Spinal cord (tissue), 10 donors: ENCODE data around the gene RAB11FIP4. TPM values are rescaled to one million over a fixed set of nuclear protein-coding genes. Genes with fewer than 3 reads are reported as not detected.
A peak's percentile ranks its signal among the peaks of the same experiment; 100 is the strongest.
"Not testable (repeated sequence)": the region's sequence is repeated elsewhere in the genome, so short reads cannot be mapped to it uniquely, and the experiment has no call there.

Source experiments
- DNase-seq, 6 donors: peaks; one replicate each; pipeline versions ENCODE4 v3.0.0 to v3.0.0-alpha.2; 2013 to 2015; ENCODE audit warnings: low spot score in 6 of 6, low read depth in 4 of 6
- H3K27ac ChIP-seq: one replicate; pipeline ENCODE4 v1.5.1; 2013; ENCODE audit warnings: low read depth, low read length, control low read depth
- H3K27me3 ChIP-seq: one replicate; pipeline ENCODE4 v1.6.1; 2013; ENCODE audit warnings: low read length; ENCODE audit not compliant: control insufficient read depth, insufficient read depth
- H3K36me3 ChIP-seq: one replicate; pipeline ENCODE4 v1.6.1; 2013; ENCODE audit warnings: low read length; ENCODE audit not compliant: control insufficient read depth, insufficient read depth
- H3K4me1 ChIP-seq: one replicate; pipeline ENCODE4 v1.6.1; 2013; ENCODE audit warnings: low read length; ENCODE audit not compliant: control insufficient read depth, insufficient read depth
- H3K4me3 ChIP-seq: one replicate; pipeline ENCODE4 v1.5.1; 2013; ENCODE audit warnings: low read depth, low read length, control low read depth
- H3K9me3 ChIP-seq: one replicate; pipeline ENCODE4 v1.6.1; 2013; ENCODE audit warnings: low read length; ENCODE audit not compliant: control insufficient read depth, insufficient read depth
- WGBS: methylation state at CpG from one replicate; pipeline ENCODE4 v1.1.5; 2013; ENCODE audit warnings: missing lambda C conversion rate; ENCODE audit not compliant: insufficient coverage; 5-methylcytosine and 5-hydroxymethylcytosine counted together
- polyA plus RNA-seq, 2 donors: library from polyadenylated mRNA; unstranded; fragments of 120-200 nt; gene quantifications; one replicate each; pipeline ENCODE4 v1.2.1, GENCODE V29; 2013; ENCODE audit not compliant: insufficient read length in 2 of 2
- total RNA-seq, 2 donors: library from RNA; depleted of rRNA in 1 of 2; stranded (reverse); fragments of 120-200 nt in 1 of 2; fragments of >200 nt in 1 of 2; gene quantifications; one replicate each; pipeline versions ENCODE4 v1.2.3 to v1.2.4, GENCODE V29; 2013 to 2014
- donor health status: healthy.

Gene RAB11FIP4
- total and polyA plus RNA-seq, 4 donors = 15.3 to 50.5 (median 40.1) TPM

DNA sequence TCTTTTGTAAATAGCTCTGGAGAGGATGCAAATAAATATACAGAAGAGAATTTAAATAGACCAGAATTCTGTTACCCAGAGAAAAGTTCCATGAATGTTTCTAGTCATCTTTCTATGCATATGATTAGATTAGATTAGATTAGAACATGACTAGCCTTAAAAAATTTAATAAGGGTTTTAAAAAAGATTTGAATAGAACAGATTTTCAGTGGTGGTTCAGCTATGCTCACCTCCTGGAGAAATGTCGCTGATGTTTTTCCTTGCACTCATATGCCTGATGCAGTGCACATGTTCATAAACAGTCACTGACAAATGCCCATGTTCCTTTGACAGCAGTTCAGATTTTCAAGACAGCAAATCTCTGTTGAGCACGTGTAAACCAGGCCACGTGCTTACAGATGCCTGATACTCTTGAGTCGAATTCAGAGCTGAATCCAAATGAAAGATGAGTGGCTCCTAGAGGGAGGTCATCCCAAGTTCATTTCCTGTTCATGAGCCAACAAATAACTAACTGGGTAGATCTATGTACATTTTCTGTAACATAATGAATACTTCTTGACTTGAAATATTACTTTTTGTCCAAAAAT is 19.9 kb upstream of the RAB11FIP4 start:
- WGBS = 44% methylated on average over 4 of the region's 4 CpGs

DNA sequence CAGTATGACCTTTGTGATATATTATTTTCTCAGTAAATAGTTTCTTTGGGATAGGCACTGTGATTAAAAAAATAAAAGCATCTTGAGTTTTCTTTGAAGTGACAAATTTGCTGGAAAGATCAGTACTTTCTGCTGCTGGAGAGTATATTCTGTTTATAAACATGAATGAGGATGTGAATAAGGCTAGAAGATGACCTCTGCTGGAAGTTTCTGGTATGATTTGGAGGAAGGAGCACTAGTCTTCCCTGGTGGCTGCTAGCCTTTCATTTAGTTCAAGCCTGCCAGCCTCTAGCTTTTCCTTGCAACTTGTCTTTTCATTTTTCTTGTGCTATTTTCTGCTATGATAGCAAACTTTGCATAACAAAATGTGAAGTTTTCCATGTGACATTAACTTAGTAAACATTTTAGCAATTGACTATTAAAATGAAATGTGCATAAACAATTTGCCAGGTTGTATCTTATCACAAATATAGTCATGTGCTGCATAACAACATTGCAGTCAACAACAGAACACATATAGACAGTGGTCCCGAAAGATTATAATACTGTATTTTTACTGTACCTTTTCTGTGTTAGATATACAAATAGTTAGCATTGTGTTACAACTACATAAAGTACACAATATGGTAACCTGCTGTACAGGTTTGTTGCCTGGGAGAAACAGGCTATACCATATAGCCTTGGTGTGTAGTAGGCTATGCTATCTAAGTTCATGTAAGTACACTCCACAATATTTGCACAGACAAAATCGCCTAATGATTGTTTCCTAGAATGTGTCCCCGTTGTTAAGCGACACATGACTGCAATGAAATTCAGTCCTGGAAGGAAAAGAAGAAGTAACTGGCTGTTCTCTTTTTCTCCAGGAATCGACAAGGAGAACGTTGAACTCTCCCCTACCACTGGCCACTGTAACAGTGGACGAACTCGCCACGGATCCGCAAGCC is 18.1 kb upstream of the RAB11FIP4 start:
- H3K9me3 ChIP-seq = no peaks in the 10 kb centered on the region
- no peak overlapping the region for H3K27ac ChIP-seq
- peak in 4 of 6 donors; percentile 38 to 87 (median 58) for DNase-seq
- no peaks in the 10 kb centered on the region for H3K4me1 ChIP-seq
- H3K36me3 ChIP-seq = peaks cover 5% of the 10 kb centered on the region
- no peak overlapping the region for H3K4me3 ChIP-seq
- H3K27me3 ChIP-seq = no peaks in the 10 kb centered on the region
- 96% methylated on average over 6 of the region's 10 CpGs for WGBS

More for the DNA sequence above, 19.9 kb upstream of the RAB11FIP4 start:
- peaks cover 8% of the 10 kb centered on the region for H3K36me3 ChIP-seq
- H3K27me3 ChIP-seq = no peaks in the 10 kb centered on the region
- no peaks in the 10 kb centered on the region for H3K4me1 ChIP-seq
- no peak overlapping the region for H3K4me3 ChIP-seq
- no peaks in the 10 kb centered on the region for H3K9me3 ChIP-seq
- H3K27ac ChIP-seq = no peak overlapping the region
- no peak for DNase-seq

DNA sequence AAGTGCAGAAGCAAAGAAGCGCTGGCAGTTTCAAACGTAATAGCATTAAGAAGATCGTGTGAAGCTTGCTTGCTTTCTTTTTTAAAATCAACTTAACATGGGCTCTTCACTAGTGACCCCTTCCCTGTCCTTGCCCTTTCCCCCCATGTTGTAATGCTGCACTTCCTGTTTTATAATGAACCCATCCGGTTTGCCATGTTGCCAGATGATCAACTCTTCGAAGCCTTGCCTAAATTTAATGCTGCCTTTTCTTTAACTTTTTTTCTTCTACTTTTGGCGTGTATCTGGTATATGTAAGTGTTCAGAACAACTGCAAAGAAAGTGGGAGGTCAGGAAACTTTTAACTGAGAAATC is 17.4 kb upstream of the RAB11FIP4 start:
- peaks cover 8% of the 10 kb centered on the region for H3K36me3 ChIP-seq
- no peaks in the 10 kb centered on the region for H3K27me3 ChIP-seq
- WGBS = 92% methylated on average over 3 of the region's 6 CpGs
- H3K9me3 ChIP-seq = no peaks in the 10 kb centered on the region
- DNase-seq = no peak
- H3K27ac ChIP-seq = no peak overlapping the region
- H3K4me1 ChIP-seq = no peaks in the 10 kb centered on the region
- H3K4me3 ChIP-seq = no peak overlapping the region

DNA sequence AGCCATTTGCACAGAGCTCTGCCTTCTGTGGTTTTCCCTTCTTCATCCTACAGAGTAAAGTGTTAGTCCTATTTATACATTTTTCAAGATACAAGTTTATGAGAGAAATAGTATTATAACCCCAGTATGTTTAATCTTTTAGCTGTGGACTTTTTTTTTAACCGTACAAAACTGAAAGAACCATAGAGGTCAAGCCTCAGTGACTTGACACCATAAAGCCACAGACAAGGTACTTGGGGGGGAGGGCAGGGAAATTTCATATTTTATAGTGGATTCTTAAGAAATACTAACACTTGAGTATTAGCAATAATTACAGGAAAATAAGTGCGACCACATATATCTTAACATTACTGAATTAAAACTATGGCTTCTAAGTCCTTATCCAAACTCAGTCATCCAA is 17.0 kb upstream of the RAB11FIP4 start:
- WGBS = no CpG with 5 or more reads among the region's 2 CpGs
- no peaks in the 10 kb centered on the region for H3K4me1 ChIP-seq
- no peak overlapping the region for H3K27ac ChIP-seq
- no peak for DNase-seq
- no peak overlapping the region for H3K4me3 ChIP-seq
- H3K36me3 ChIP-seq = peaks cover 9% of the 10 kb centered on the region
- H3K9me3 ChIP-seq = no peaks in the 10 kb centered on the region
- H3K27me3 ChIP-seq = no peaks in the 10 kb centered on the region

DNA sequence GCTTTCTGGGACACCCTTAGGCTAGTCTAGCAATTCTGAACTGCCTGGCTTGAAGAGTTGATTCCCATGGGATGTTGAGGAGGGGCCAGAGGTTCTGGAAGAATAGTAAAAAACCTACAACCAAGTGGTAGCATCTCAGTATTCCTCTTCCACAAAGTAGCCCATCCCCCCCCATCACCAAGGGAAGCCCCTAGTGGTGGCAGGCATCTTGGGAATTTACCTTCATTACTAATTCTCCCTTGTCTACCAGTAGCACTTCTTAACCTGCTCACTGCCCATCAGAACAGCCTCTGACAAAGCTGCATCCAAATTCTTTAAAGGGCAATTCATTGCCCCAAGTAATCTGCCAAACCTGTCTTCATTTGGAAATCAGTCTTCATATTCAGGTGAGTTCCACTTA is 12.8 kb upstream of the RAB11FIP4 start:
- Histone ChIP-seq H3K27me3 (no peaks in the 10 kb centered on the region), H3K4me1 (no peaks in the 10 kb centered on the region), H3K4me3 (no peak overlapping the region), H3K9me3 (no peaks in the 10 kb centered on the region), H3K27ac (no peak overlapping the region), H3K36me3 (peaks cover 11% of the 10 kb centered on the region)
- no peak for DNase-seq

DNA sequence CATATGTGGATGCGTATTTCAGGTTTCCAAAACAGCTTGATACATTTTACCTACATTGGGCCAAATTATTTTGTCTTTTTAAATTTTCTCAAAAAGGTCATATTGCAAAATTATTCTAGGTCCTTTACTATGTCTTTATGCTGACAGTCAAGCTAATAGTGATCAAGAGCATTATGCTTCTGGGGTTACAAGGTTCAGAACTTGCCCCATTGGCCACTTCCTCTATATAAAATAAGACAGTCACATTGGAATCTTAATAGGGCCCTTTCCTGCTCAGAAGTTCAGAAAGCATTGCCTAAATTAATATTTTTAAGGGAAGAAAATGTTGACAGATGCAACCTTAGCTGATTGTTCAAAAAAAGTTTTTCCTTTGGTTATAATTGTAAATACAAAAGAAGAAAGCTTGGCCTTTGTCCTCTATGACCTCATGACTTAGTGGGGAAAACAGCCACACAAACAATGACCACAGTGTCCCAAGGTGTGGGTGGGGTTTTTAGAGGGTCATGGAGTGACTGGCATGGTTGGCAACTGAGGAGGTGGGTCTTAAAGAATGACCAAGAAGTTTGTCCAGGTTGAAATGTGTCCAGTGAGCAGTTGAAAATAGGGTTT is 11.8 kb upstream of the RAB11FIP4 start:
- H3K27ac ChIP-seq = no peak overlapping the region

DNA sequence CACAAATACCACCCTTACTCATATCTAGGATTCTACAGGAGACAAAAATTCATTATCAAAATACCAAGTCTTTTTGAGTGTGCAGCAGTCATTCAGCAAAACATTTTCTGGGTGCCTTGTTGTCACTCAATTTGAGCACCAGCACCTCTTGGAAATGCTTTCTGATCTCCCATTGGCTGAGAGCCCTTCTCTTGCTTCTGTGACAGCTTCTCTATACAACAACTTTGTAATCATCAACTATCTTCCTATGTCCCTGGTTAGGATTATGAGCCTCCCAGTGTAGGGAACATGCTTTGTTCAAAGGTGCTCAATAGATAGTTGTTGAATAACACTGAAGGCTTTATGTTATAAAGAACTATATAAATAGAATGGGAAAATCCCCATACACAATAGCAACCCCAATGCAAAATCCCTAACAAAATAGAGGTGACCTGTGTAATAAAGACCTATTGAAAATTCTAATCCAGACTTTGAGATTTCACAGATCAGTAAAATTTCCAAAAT is 10.3 kb upstream of the RAB11FIP4 start:
- Histone ChIP-seq H3K36me3 (peaks cover 7% of the 10 kb centered on the region), H3K27me3 (no peaks in the 10 kb centered on the region), H3K4me1 (no peaks in the 10 kb centered on the region), H3K9me3 (no peaks in the 10 kb centered on the region), H3K27ac (no peak overlapping the region), H3K4me3 (no peak overlapping the region)
- no peak for DNase-seq

More for the DNA sequence above, 11.8 kb upstream of the RAB11FIP4 start:
- H3K4me3 ChIP-seq = no peak overlapping the region
- no peaks in the 10 kb centered on the region for H3K27me3 ChIP-seq
- H3K4me1 ChIP-seq = no peaks in the 10 kb centered on the region
- DNase-seq = no peak
- peaks cover 7% of the 10 kb centered on the region for H3K36me3 ChIP-seq
- WGBS = no CpG with 5 or more reads among the region's 1 CpG
- H3K9me3 ChIP-seq = no peaks in the 10 kb centered on the region

DNA sequence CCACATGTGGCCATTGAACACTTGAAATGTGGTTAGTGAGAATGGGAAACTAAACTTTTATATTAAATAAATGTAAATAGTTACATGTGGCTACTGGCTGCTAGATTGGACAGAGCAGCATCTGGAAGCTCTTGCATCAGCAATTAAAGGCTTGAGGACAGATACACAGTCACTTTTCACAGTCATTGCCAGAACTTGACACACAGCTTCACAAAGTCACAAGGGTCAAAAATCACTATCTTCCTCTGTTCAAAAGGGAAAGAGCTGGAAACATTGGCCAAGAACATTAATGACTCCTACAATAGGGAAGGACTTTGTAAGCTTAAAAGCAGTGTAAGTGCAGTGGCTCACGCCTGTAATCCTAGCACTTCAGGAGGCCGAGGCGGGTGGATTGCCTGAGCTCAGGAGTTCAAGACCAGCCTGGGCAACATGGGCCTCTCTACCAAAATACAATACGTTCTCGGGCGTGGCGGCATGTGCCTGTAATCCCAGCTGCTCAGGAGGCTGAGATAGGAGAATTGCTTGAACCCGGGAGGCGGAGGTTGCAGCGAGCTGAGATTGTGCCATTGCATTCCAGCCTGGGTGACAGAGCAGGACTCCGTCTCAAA is 8.7 kb upstream of the RAB11FIP4 start:
- H3K4me1 ChIP-seq, H3K9me3 ChIP-seq, H3K4me3 ChIP-seq, DNase-seq, H3K36me3 ChIP-seq, H3K27me3 ChIP-seq, H3K27ac ChIP-seq: not testable (repeated sequence)
- 96% methylated on average over 8 of the region's 11 CpGs for WGBS

DNA sequence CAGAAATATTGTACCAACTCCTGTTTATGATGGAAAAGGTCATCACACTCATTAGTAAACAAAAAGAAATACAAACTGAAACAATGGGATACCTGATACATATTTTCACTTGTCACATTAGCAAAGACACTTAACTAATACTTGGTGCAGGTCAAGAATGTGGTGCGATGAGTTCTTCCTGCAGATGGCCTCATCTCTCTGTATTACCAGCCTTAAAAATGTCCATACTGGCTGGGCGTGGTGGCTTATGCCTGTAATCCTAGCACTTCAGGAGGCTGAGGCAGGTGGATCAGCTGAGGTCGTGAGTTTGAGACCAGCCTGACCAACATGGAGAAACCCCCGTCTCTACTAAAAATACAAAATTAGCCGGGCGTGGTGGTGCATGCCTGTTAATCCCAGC is 8.0 kb upstream of the RAB11FIP4 start:
- not testable (repeated sequence) for H3K9me3 ChIP-seq, H3K36me3 ChIP-seq, H3K27ac ChIP-seq, H3K4me1 ChIP-seq, H3K27me3 ChIP-seq, DNase-seq, H3K4me3 ChIP-seq
- WGBS = 100% methylated on average over 5 of the region's 6 CpGs
